T-helper 2 cell treated with Interferon-gamma antibody and Interleukin-4, amounts not matched to agents 100 ng/mL and 5 ng/mL, for 36 hours (primary cell): ENCODE results near the gene SRGAP2C. TPM values are rescaled to one million over a fixed set of nuclear protein-coding genes. Genes with fewer than 3 reads are reported as not detected.
"Not testable (repeated sequence)": the region's sequence is repeated elsewhere in the genome, so short reads cannot be mapped to it uniquely, and the experiment has no call there.

Experiments
- intact Hi-C: fragments of 100-400 bp; cut with micrococcal nuclease; formaldehyde crosslinking; loops from one replicate; pipeline ENCODE4 v1.15.1; 2023
- total RNA-seq: library from RNA; stranded (reverse); gene quantifications from 2 replicates; pipeline ENCODE4 v1.2.3, GENCODE V29; 2022

Gene SRGAP2C
- total RNA-seq, 1 donor from 2014 or later: 34.8 TPM

DNA sequence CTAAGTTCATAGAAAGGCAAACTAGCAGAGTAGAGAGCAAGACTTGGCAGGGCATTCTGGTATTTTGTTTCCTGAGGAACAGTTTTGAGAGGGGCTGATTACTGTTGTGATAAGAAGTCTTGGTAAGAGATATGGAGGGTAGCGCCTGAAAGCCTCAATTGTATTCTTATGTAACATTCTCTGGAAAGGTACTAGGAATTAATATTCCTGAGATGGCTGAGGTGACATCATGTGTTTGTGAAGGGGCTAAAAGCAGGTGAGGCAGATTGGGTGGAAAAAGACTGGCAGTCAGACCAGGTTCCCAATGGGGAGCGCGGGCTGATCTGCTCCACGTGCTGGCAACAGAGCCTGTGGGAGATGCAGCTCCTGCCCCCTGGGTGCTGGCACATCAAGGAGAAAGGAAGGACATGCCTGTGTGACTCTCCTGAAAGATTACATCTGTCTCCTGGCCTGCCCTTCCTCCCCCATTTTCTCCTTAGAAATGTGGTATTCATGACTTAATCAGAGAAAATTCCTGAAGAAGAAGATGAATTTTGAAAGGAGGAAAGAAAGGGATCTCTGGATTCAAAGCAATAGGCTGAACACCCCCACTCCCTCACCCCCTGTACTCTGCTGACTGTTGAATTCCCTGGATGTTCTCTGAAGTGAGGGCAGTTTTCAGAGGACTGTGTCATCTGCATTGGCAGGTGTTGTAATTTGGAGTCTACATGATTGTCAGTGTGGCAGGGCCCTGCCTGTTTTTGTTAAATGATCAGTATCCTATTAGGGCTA is 94.2 kb downstream of the SRGAP2C start:
- intact Hi-C loops: not testable (repeated sequence)

DNA sequence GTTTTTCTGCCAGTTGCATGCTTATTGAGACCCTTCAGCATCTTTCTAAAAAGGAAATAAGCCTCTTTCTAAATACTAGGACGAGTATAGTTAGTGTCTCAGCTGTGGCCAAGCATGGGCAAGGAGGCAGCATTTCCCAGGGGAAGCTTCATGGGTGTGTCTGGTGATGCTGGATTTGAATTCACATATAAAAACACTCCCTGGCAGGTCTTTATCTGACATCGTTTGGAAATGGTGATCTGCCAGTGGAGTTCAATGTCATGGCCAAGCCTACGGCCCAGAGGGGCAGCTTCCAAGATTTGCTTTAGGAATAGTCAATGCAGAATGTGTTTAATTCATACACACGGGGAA is 94.7 kb downstream of the SRGAP2C start:
- intact Hi-C loops: not testable (repeated sequence)

GRCh38 chr1:121280699-121281317 is 96.0 kb downstream of the SRGAP2C start:
- intact Hi-C loops: not testable (repeated sequence)

DNA sequence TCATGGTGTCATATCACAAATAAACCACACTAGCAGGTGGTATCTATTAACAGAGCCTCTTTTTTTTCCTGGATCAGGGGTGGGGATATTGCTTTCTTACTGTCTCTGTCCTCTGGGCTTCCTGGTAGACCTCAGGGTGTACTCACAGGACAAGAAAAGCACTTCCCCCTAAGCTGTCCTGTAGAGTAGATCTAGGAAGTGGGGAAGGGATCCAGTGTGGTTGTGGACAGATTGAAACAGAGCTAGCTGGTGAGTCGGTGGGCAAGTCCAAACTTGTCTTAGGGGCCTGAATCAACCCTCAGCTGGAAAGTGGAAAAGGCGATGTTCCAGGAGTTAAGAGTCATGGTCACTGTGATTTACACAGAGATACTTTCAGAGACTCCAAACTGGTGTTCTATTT is 96.7 kb downstream of the SRGAP2C start:
- intact Hi-C loops: not testable (repeated sequence)

DNA sequence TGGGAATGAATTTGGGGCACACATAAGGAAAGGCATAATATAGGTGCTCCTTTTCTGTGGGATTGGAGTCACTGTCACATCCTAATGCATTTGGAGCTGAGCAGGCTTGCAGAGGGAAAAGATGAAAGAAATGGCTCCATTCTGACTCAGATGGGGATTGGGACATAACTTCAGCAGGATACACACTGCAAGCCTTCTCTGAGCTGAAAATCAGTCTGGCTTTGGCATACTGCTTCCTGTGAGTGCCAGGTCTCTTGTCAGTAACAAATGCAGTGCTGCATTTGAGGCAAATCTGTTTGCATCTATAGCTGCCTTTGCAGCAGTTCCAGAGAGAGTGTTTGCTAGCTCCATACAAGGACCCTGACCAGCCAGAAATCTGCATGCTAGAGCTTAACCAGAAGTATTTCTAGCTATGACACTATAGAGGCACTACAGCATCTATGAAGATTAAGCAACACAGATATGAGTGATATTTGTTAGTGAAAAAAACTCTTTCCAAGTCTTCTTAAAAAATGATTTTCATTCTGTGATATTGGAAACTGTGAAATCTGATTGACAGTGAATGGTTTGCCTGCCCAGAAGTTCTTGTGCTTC is 98.9 kb downstream of the SRGAP2C start:
- intact Hi-C loops: not testable (repeated sequence)

GRCh38 chr1:121292590-121292989 is 107.8 kb downstream of the SRGAP2C start:
- intact Hi-C loops: not testable (repeated sequence)

- intact Hi-C loops: not testable (repeated sequence)
Observed at GRCh38 chr1:121293263-121294204, 108.8 kb downstream of the SRGAP2C start.

- intact Hi-C loops: not testable (repeated sequence)
Observed at GRCh38 chr1:121294205-121294570, 109.4 kb downstream of the SRGAP2C start.

DNA sequence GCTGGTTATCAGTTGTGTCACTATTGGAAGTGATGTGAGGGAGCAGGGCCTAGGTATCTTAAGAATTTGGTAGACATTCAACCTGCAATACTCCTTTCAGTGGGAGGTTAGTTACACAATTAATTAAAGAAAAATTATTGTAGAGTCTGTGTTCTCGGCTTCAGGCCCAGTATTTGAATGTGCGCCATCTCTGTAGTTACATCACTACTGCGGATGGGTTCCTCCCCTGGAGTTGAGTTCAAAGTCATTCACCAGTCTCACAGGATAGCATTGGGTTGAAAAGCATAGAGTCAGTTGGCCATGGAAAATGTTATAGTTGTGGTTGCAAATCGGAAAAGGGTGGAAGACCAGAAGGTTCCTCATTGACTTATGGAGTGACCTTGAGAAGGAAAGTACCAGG is 111.8 kb downstream of the SRGAP2C start:
- intact Hi-C loops: not testable (repeated sequence)

DNA sequence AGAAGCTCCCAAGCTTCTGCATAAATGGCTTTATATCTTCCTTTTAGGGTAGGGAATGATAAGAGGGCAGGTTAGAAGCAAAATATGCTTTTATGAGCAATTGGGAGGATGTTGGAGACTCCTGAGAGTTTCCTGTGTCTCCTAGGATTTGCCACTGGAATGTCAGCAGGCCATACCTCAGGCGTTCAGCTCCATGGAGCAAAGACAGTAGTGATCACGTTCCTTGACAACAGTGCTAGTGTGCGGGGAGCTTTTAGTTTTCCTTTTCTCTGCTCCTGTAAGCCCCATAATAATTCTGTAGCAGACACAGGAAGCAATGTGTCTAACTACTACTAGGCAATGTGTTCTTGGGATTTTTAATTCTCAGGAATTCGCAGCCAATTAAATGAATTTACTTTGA is 113.8 kb downstream of the SRGAP2C start:
- intact Hi-C loops: not testable (repeated sequence)

- intact Hi-C loops: not testable (repeated sequence)
Observed at GRCh38 chr1:121299514-121300149, 114.9 kb downstream of the SRGAP2C start.

GRCh38 chr1:121301876-121302275 is 117.1 kb downstream of the SRGAP2C start:
- intact Hi-C loops: not testable (repeated sequence)

DNA sequence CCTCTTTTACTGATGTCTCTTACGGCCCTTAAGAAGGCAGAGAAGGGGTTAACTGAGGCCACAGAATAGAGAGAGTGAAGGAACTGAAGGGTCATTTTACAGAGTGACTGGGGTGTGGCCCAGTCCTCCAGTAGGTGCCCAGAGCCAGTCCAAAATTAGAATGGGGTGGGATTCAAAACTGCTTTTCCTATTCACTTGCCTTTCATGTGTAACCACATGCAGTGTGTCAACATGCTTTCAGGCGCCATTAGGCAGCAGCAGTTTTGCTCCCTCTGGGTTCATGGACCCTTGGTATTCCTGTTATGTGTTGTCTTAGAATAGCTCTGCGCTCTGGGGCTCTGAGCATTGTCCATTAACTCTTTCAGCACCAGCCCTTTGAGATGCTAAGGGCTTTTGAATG is 123.0 kb downstream of the SRGAP2C start:
- intact Hi-C loops: not testable (repeated sequence)

DNA sequence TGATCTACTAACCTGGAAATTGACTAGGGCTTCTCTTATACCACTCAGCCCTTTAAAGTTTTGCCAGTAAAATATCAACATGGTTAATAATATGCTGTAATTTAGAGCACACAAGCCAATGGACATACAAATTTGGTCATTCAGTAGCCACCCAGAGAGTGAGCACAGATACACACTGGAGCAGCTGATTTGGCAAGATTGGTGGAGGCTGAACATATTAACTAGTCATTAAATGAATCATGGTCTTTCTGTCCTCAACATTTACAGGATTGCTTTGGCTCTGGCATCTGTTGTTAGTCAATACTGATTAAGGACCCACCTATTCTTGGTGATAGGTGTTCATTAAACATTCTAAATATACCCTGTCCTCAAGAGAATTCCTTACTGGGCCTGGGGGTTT is 130.7 kb downstream of the SRGAP2C start:
- intact Hi-C loops: not testable (repeated sequence)

DNA sequence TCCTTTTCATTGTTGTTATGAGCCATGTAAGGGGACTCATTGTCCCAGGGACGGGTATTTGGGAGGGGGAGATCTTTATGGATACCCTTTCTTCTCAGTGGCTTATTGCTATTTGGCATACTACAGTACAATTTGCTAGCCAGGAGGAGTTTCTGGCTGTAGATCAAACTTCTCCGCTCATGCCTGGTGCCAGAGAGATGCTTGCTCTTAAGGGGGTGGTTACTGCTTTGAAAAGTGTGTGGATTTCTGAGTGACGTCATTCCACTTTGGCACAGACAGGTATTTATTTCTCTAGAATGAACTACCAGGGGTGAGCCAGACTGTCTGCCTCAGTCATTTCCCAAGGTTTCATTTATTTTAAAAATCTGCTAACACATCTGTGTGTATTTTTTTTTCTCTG is 131.3 kb downstream of the SRGAP2C start:
- intact Hi-C loops: not testable (repeated sequence)

- intact Hi-C loops: not testable (repeated sequence)
Observed at GRCh38 chr1:121317491-121318468, 133.0 kb downstream of the SRGAP2C start.

GRCh38 chr1:121318687-121319086 is 133.9 kb downstream of the SRGAP2C start:
- intact Hi-C loops: not testable (repeated sequence)

- intact Hi-C loops: not testable (repeated sequence)
Observed at GRCh38 chr1:121321660-121322059, 136.9 kb downstream of the SRGAP2C start.

DNA sequence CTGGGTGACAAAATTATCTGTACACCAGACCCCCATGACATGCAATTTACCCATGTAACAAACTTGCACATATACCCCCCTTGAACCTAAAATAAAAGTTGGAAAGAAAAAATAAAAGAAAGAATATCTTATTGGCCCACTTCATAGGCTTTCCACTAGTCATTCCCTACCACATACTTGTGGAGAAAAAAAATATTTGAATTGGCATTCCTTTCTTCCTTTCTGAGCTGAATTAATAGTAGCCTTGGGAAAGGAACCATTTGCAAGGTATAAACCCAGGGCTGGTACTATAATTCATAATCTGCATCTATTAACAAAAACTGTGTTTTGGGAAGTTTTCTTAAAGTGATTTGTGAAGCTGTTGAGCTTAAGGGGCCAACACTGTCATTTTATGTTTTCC is 140.0 kb downstream of the SRGAP2C start:
- intact Hi-C loops: not testable (repeated sequence)

DNA sequence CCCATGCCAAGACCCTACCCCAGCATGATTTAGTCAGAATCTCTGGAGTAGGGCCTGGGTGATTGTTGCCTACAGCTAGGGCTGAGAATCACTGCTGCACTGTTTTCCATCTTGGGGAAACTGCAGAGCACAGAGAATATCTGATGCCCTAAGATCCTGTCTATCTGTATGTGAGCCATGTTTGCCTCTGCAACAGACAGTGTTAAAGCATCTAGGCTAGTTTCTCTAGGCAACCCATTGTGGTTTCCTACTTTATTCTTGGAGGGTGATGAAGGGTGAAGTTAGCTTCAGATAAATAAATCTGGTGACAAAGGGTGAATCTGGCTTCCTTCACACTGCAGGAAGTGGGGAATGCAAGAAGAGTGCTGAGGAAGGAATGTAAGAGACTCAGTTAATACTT is 147.4 kb downstream of the SRGAP2C start:
- intact Hi-C loops: not testable (repeated sequence)
